LNCAP (cell line): Measurements from ENCODE around the gene HHEX.

Experiments
- CTCF ChIP-seq: fragments of 450-650 bp; IDR thresholded peaks from 2 replicates; pipeline ENCODE4 v1.5.1; 2017; ENCODE audit warnings: mild to moderate bottlenecking

HHEX gene

GRCh38 chr10:92695679-92696605 is 6.2 kb downstream of the HHEX start:
- TF ChIP-seq CTCF = no peak

- TF ChIP-seq CTCF = no peak
Measured at GRCh38 chr10:92696606-92697383, 7.0 kb downstream of the HHEX start.

GRCh38 chr10:92697663-92698511 is 8.1 kb downstream of the HHEX start:
- TF ChIP-seq CTCF = no peak

GRCh38 chr10:92699193-92699517 is 9.4 kb downstream of the HHEX start:
- TF ChIP-seq CTCF = no peak

- TF ChIP-seq CTCF = no peak
Measured at GRCh38 chr10:92699518-92700381, 10.0 kb downstream of the HHEX start.

GRCh38 chr10:92702301-92702916 is 12.7 kb downstream of the HHEX start:
- no peak for TF ChIP-seq CTCF
